ENCODE measurements around the gene RAX2.

- TF ChIP-seq EP300 (IDR thresholded peaks at IDR 0.05) (no peak), POLR2A (IDR thresholded peaks at IDR 0.05) (no peak)
- TF ChIP-seq, protein P1, sequence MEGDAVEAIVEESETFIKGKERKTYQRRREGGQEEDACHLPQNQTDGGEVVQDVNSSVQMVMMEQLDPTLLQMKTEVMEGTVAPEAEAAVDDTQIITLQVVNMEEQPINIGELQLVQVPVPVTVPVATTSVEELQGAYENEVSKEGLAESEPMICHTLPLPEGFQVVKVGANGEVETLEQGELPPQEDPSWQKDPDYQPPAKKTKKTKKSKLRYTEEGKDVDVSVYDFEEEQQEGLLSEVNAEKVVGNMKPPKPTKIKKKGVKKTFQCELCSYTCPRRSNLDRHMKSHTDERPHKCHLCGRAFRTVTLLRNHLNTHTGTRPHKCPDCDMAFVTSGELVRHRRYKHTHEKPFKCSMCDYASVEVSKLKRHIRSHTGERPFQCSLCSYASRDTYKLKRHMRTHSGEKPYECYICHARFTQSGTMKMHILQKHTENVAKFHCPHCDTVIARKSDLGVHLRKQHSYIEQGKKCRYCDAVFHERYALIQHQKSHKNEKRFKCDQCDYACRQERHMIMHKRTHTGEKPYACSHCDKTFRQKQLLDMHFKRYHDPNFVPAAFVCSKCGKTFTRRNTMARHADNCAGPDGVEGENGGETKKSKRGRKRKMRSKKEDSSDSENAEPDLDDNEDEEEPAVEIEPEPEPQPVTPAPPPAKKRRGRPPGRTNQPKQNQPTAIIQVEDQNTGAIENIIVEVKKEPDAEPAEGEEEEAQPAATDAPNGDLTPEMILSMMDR (IDR thresholded peaks at IDR 0.05): no peak
Measured at GRCh38 chr19:3759482-3760254, 12.4 kb downstream of the RAX2 start.

Measured in ovary (tissue), 3 donors.